Measurements from ENCODE around the gene CUL5.
A peak's percentile ranks its signal among the peaks of the same experiment; 100 is the strongest.
"Not testable (repeated sequence)": the region's sequence is repeated elsewhere in the genome, so short reads cannot be mapped to it uniquely, and the experiment has no call there.

The CUL5 gene

GRCh38 chr11:108025387-108026080 lies 16.8 kb downstream of the CUL5 start:
- no peak for DNase-seq

GRCh38 chr11:108027057-108027456 lies 18.4 kb downstream of the CUL5 start:
- peak; percentile 39 for DNase-seq

- DNase-seq, result not testable (repeated sequence)
Measured at GRCh38 chr11:108028822-108029441, 20.2 kb downstream of the CUL5 start.

GRCh38 chr11:108031604-108032003 lies 22.9 kb downstream of the CUL5 start:
- not testable (repeated sequence) for DNase-seq

- no peak for DNase-seq
Measured at GRCh38 chr11:108032800-108033199, 24.1 kb downstream of the CUL5 start.

GRCh38 chr11:108034034-108034433 lies 25.3 kb downstream of the CUL5 start:
- no peak for DNase-seq

GRCh38 chr11:108034952-108035351 lies 26.3 kb downstream of the CUL5 start:
- DNase-seq, result no peak

- no peak for DNase-seq
Measured at GRCh38 chr11:108035690-108036089, 27.0 kb downstream of the CUL5 start.

GRCh38 chr11:108037211-108037610 lies 28.5 kb downstream of the CUL5 start:
- DNase-seq, result no peak

- DNase-seq, result no peak
Measured at GRCh38 chr11:108037636-108038035, 28.9 kb downstream of the CUL5 start.

GRCh38 chr11:108048269-108048668 lies 39.6 kb downstream of the CUL5 start:
- DNase-seq, result no peak

- no peak for DNase-seq
Measured at GRCh38 chr11:108062336-108062735, 53.6 kb downstream of the CUL5 start.

- no peak for DNase-seq
Measured at GRCh38 chr11:108063410-108063809, 54.7 kb downstream of the CUL5 start.

- DNase-seq, result no peak
Measured at GRCh38 chr11:108069947-108070346, 61.2 kb downstream of the CUL5 start.

GRCh38 chr11:108084811-108085210 lies 76.1 kb downstream of the CUL5 start:
- no peak for DNase-seq

- no peak for DNase-seq
Measured at GRCh38 chr11:108085672-108086071, 77.0 kb downstream of the CUL5 start.

- DNase-seq, result no peak
Measured at GRCh38 chr11:108092134-108092533, 83.4 kb downstream of the CUL5 start.

GRCh38 chr11:108093128-108093904 lies 84.6 kb downstream of the CUL5 start:
- DNase-seq, result no peak

- no peak for DNase-seq
Measured at GRCh38 chr11:108097179-108097578, 88.5 kb downstream of the CUL5 start.

- no peak for DNase-seq
Measured at GRCh38 chr11:108101090-108101775, 92.5 kb downstream of the CUL5 start.

GRCh38 chr11:108111126-108111525 lies 102.4 kb downstream of the CUL5 start:
- DNase-seq, result no peak

- no peak for DNase-seq
Measured at GRCh38 chr11:108112057-108112456, 103.4 kb downstream of the CUL5 start.

GRCh38 chr11:108115500-108116140 lies 106.9 kb downstream of the CUL5 start:
- DNase-seq, result peak; percentile 82
